Glomerular endothelial cell (primary cell): Measurements from ENCODE around the gene AOAH. TPM values are rescaled to one million over a fixed set of nuclear protein-coding genes. Genes with fewer than 3 reads are reported as not detected.
"Not testable (repeated sequence)": the region's sequence is repeated elsewhere in the genome, so short reads cannot be mapped to it uniquely, and the experiment has no call there.

Experiments used
- DNase-seq: peaks from one replicate; pipeline ENCODE4 v3.0.0-alpha.2; 2011; ENCODE audit warnings: low read depth, low spot score; ENCODE audit errors: extremely low read depth
- total RNA-seq: library from RNA; depleted of rRNA; stranded (reverse); fragments of >200 nt; gene quantifications from 2 replicates; pipeline ENCODE4 v1.2.3, GENCODE V29; 2015

Gene AOAH
- total RNA-seq, 1 donor from 2014 or later: 0.64 TPM

DNA sequence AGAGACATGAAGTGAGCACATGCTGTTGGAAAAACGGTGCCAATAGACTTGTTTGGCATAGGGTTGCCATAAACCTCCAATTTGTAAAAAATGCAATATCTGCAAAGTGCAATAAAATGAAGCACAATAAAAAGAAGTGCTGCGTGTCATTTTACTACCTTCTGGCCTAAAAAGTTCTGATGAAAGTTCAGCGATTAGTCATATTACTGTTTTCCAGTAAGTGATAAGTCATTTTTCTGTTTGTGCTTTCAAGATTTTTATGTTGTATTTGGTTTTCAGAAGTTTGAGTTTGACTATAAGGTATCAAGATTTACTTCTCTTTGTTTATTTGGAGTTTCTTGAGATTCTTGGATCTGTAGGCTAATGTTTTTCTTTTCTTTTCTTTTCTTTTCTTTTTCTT lies 16.8 kb downstream of the AOAH start:
- no peak for DNase-seq

DNA sequence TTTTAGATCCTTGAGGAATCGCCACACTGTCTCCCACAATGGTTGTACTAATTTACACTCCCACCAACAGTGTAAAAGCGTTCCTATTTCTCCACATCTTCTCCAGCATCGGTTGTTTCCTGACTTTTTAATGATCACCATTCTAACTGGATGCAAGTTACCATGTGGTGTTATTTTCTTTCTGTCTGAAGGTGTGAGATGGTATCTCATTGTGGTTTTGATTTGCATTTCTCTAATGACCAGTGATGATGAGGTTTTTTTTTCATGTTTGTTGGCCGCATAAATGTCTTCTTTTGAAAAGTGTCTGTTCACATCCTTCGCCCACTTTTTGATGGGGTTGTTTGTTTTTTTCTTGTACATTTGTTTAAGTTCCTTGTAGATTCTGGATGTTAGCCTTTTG lies 20.4 kb downstream of the AOAH start:
- not testable (repeated sequence) for DNase-seq

DNA sequence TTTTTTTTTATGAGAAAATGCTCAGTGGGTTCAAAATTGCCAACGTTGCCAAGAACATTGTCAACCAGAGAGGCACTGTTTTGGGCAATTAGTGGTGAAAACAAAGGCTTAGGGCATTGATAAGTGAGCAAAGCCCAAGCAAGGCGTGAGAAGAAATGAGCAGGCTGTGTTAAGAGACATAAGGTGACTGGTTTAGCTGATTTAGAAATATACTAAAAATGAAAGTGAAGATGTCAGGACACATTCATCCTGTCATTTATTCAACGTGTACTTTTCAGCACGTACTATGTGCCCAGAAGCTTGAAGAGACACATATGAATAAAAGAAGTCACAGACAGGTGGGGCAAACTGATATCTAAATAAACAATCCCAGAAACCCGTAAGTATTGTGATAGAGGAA lies 31.8 kb downstream of the AOAH start:
- no peak for DNase-seq

DNA sequence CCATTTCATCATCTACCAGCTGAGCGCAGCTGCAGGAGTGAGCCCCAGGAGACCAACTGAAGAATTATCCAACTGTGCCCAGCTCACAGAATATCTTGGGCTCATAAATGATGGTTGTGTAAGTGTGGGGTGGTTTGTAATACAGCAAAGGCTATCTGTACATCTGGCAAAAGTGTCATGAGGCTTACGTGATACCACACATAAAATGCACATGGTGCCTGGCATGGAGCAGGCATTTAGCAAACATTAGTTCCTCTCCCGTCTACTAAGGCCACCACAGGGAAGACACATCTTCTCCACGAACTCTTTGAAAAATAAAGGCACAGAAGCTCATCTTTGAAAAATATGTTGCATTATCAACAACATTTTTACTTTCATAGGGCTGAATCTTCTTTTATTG lies 32.3 kb downstream of the AOAH start:
- DNase-seq: no peak

DNA sequence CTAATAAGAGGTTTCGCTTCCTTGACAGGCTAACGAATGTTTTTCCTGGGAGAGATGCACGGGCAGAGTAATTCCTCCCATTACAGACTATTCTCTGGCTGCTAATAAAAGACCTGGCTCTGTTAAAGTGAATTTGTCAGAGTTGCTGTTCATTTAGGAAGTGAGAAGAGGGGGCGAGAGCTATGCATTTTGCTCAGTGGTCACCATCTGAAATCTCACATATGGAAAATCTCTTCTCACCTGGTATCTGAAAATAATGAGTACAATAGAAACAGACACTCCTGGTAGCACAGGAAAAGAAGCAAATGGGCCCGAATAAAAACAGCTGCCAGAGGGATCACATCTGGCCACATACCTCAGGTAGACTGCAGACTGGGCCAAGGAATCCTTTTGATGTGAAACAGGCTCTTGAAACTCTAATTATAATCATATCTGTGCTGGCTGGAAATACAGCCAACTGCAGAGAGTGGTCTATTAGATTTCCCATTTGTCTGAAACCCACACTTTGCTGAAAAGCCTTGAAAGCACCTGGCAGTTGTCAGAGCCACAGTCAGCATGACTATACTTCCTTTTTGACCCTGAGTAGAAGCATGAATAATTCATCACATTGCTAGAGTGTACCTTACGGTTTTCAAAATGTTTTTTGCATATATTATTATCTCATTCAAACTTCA lies 33.6 kb downstream of the AOAH start:
- no peak for DNase-seq

DNA sequence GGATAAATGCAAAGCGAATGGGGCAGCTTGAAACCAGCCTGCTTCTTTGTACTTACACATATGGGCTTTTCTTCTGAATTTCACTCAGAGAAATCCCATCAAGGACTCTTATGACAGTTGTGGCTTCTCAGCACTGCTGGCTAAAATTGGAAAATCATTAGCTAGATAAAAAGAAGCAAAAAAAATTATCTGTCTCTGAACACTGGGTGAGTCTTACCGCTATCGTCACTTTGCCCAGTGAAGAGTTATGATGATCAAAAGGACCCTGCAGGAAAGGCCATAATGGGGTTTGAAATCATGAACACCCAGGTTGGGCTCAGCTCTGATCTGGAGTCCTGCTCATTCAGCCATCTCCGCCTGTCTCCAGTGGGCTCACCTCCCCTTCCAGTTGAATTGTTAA lies 34.3 kb downstream of the AOAH start:
- no peak for DNase-seq

DNA sequence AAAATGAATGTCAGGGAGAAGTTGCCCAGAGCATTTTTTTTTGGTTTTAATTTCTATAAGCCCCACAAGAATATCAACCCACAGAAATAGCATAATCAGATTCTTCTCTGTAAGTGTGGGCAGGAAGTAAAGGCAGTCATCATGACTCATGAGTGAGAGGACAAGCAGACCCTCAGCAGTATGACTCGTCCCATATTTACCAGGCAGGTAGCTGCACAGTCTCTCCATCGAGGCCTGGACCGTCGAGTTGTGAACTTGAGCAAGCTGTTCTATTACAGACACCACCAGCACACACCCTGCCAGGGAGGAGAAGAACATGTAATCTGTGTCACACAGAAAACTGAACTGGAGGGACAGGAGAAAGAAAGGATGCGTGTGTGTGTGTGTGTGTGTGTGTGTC lies 37.8 kb downstream of the AOAH start:
- no peak for DNase-seq

DNA sequence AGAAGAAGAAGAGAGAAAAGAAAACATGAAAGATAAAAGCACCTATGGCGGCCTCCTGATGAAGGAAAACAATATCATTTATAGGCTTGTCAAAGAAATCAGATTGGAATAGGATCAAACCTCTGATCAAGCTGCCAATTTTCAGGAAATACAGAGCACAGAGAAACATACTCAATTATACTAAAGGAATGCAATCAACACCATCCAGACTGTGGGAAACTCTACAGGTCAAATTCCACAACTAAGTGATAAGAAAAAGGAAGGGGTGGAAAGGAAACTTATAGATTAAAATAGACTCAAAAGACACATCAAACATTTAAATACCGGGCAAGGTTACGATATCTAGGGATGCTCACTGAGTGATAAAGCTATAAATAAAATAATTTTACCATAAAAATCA lies 39.3 kb downstream of the AOAH start:
- DNase-seq: no peak

DNA sequence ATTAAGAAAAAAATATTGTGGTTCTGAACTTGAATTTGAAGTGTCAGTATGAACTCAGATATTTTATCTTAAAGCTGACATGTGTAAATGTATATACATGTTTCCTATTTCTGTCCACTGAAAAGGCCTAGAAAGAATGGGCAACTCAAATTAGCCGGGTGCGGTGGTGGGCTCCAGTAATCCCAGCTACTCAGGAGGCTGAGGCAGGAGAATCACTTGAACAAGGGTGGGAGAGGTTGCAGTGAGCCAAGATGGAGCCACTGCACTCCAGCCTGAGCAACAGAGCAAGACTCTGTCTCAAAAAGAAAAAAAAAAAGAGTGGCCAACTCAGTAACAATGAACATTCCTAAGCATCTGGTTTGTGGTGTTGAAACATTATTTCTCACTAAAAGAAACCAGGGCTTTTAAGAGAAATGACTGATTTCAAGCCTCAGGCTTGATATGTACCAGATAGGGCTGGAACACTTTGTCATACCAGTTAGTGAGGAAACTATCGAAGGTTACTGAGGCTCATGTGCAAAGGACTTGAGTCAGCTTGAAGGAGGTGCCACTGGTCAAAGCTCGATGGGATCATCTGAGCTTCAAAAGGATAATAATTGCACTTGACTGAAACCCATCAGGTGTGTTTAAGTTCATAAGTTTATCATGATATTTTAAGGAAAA lies 40.5 kb downstream of the AOAH start:
- DNase-seq: no peak

DNA sequence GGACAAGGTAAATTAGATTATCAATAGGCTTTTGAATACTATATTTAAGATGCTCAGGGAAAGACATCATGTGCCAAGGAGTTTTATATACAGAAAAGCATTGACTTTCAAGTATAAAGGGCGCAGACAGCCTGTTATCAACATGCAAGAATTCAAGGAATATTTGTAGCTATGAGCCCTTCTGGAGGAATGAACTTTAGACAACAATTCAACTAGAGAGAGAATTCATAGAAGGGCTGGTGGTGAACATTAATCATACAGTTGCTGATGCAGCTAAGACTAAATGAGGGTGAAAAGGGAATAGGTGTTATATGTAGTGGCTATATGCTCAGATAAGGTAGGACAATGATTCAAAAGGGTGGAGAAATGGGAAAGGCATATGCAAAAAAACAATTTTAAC lies 41.2 kb downstream of the AOAH start:
- no peak for DNase-seq

DNA sequence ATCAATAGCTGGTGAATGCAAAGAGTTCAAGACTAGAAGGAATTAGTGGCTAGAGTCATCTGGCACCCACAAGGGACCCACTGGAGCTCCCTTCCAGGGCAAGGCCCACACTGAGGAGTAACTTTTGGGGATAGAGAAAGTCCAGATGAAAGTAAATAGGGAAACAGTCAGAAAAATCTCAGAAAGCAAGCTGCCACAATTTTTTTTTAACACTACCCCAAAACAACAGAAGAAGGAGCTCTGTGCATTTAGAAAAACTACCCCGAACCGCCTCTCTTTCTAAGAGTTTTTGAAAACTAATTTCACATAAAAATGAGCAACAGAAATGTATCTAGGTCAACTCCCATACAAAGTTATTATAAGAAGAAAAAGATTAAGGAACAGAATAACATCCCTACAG lies 42.2 kb downstream of the AOAH start:
- no peak for DNase-seq

DNA sequence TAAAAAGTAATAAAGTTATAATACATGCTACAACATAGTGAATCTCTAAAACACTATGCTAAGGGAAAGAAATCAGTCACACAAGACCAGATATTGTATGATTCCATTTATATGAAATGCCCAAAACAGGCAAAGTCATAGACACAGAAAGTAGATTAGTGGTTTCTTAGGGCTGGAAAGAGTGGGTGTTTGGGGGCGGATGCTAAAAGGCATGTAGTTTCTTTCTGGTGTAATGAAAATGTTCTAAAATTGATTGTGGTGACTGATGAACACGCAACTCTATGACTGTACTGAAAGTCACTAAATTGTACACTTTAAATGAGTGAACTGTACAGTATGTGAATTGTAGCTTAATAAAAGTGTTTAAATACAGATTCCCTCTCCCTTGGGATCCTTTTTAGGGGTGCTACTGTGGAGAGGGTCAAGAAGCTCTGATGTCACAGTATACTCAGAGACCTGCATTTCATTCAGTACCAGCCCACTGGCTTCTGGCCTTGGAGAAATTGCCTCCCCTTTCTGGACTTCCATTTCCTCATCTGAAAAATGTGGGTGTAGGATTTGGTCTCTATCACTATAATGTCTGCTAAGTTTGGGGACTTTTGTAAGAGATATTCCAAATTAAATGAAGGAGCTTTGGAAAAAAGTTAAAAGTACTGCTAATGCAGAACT lies 46.4 kb downstream of the AOAH start:
- no peak for DNase-seq

DNA sequence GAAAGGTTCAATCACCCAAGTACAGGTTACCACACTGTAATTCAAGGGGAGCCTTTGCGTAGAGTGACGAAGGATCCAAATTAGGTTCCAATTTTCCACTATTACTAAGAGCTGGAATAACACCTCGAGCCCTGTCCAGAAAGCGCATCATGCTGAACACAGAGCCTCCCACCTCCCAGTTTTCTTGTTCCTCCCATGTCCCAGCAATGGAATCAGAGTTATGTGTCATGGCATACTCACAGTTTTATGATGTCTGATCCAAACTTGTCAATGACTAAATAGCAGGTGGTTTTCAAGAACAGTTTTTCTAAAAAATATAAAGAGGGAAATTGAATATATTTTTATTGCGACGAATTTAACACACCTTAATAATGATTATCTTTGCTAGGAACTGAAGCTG lies 50.6 kb downstream of the AOAH start:
- no peak for DNase-seq

DNA sequence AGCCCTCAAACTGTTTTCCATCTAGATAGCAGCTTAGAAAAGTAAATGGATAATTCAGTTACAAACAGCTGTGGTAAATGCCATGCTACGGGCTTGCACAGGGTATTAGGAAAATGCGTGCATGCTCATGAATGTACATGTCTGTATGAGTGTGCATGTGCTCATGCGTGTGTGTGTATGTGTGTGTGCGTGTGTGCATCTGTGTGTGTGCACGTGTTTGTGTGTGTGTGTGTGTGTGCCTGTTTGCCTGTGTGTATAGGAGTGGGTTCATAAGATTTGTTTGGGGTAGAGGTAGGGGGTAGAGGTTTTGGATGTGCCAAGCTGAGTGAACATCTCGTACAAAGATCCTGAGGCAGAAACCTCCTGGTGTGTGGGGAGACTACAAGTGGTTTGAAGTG lies 52.9 kb downstream of the AOAH start:
- DNase-seq: no peak

DNA sequence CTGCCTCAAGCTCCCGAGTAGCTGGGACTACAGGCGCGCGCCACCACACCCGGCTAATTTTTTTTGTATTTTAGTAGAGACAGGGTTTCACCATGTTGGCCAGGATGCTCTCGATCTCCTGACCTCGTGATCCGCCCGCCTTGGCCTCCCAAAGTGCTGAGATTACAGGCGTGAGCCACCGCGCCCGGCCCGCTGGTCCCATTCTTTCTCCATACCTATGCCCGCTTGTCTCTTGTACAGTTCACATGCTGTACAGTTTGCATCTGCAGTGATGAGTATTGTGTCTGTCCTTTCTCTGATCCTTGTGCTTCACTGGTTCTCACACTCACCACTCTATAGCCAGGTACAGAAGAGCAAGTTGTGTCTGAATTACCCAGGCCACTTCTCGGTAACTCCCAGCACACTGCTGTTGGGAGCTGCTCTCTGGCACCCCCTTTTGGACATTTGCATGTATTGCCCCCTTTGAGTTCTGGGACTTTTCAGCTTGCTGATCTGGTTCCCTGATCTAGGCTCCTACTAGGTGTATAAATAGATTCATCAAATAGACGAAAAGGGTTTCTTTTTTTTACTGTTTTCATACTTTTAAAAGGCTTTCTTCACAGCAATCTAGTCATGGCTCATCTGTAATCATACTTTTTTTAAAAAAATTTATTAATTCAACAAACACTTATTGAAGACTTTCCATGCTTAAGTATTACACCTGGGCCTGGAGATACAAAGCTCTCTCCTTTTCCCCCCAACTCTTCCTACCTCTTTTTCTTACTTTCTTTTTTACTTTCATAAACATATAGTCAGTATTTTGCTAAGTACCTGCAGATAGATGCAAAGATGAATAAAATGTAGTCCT lies 53.5 kb downstream of the AOAH start:
- peak; percentile 25 for DNase-seq

DNA sequence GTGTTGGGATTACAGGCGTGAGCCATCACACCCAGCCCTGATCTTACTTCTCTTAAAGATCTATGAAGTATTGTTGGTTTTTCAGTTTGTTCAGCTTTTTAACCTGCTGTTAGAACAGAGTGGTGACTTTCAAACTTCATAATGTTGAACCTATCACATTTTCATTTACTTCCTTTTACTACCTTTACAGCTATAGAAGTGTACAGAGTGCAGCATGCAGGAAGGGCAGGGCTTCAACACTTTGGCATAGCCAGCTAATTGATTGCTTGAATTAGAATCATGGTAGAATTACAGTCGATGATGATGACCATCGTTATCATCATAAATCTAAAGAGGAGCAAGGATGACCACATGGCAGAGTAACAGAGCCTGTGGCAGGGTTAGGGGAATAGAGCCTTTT lies 55.5 kb downstream of the AOAH start:
- DNase-seq: no peak

DNA sequence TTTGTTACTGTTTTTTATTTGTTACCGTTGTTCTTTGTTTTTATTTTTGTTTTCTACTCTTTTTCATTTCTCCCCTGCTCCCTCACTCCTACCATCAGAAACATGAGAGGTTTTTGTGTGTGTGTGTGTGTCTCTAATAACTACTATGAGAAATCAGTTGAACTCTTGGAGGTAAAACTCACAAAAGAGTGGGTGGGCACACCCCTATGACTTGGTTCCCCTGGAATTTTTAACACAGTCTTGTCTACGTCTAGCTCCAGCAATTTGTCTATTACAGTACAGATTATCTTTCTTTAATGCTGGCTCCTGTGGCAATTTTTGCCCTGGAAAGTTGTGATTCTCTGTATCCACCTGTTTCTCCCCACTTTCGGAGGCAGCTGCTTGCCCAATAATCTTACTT lies 56.2 kb downstream of the AOAH start:
- no peak for DNase-seq

DNA sequence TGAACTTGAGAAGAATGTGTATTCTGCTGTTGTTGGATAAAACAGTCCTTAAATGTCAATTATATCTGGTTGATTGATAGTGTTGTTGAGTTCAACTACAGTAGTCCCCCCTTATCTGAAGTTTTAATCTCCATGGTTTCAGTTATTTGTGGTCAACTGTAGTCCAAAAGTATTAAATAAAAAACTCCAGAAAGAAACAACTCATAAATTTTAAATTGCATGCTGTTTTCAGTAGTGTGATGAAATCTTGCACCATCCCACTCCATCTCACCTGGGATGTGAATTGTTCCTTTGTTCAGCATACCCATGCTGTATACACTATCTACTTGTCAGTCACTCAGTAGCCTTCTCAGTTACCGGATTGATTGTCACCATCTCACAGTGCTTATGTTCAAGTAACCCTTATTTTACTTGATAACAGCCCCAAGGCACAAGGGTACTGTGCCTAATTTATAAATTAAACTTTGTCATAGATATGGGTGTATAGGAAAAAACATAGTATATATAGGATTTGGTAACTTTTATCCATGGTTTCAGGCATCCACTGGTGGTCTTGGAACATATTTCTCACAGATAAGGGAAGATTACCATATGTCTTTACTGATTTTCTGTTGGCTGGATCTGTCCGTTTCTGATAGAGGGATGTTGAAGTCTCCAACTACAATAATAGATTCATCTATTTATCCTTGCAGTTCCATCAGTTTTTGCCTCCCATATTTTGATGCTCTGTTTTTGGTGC lies 57.1 kb downstream of the AOAH start:
- no peak for DNase-seq

DNA sequence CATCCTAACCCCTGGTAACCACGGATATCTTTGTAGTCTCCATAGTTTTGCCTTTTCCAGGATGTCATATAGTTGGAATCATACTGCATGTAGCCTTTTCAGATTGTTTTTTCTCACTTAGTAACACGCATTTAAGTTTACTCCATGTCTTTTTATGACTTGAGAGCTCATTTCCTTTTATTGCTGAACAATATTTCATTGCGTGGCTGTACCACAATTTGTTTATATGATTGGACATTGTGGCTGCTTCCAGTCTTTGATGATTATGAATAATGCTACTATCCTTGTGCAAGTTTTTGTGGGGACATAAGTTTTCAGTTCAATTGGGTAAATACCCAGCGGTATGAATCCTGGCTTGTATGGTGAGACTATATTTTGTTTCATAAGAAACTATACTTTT lies 60.8 kb downstream of the AOAH start:
- no peak for DNase-seq

DNA sequence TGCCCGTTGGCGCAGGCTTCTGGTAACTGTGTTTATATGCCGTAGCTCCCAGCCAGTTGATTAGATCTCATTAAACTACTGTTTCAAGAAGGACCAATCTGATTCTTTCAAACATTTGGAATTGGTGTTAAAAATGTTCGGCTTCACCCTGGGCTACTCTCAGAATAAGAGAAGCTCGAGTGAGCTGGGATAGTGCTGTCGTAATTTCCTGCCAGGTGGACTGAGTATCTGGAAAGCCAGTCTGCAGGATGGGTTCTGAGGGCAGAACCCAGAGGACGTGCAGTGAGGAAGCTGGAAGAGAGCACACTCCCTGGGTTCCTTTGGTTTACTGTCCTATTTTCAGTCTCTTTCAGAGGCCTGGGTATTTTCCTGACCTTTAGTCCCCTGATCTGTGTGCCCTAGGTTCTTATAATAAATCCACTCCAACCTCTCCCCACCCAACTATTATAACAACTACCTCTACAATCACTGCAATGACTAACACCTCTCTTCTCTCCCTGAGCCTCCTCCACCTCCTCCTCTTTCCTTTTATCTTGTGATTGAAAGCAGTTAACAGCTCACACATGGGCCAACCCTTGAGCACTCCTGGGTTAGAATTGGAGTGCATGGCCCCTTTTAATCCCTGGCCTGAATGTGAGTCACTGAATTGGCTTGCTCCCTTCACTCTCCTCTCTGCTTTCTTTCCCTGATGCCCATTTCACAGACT lies 63.0 kb downstream of the AOAH start:
- DNase-seq: no peak
